Glomerular visceral epithelial cell (primary cell): ENCODE results near the gene TRIM25.
"Not testable (repeated sequence)": the region's sequence is repeated elsewhere in the genome, so short reads cannot be mapped to it uniquely, and the experiment has no call there.

Experiments used
- DNase-seq: peaks from one replicate; pipeline ENCODE4 v3.0.0-alpha.2; 2016; ENCODE audit errors: extremely low spot score

The TRIM25 gene

GRCh38 chr17:56913867-56914580 lies at the start of gene TRIM25:
Gene TRIM25, minus strand, starts transcription at chr17:56914049. Its CDS starts 61 bp downstream, at chr17:56913988.
- DNase-seq, result peak; percentile 92

- peak; percentile 91 for DNase-seq
Observed at GRCh38 chr17:56960596-56961538, 47.0 kb upstream of the TRIM25 start, which contains the start of gene COIL. Gene COIL, minus strand, starts transcription at chr17:56961050. Its CDS starts 31 bp downstream, at chr17:56961019.

- DNase-seq, result no peak
Observed at GRCh38 chr17:56956992-56957391, 43.1 kb upstream of the TRIM25 start.

GRCh38 chr17:56949595-56949994 lies 35.7 kb upstream of the TRIM25 start:
- DNase-seq, result no peak

- DNase-seq, result no peak
Observed at GRCh38 chr17:56948491-56948890, 34.6 kb upstream of the TRIM25 start.

- no peak for DNase-seq
Observed at GRCh38 chr17:56947741-56948140, 33.9 kb upstream of the TRIM25 start.

- DNase-seq, result no peak
Observed at GRCh38 chr17:56945938-56946505, 32.2 kb upstream of the TRIM25 start.

DNA sequence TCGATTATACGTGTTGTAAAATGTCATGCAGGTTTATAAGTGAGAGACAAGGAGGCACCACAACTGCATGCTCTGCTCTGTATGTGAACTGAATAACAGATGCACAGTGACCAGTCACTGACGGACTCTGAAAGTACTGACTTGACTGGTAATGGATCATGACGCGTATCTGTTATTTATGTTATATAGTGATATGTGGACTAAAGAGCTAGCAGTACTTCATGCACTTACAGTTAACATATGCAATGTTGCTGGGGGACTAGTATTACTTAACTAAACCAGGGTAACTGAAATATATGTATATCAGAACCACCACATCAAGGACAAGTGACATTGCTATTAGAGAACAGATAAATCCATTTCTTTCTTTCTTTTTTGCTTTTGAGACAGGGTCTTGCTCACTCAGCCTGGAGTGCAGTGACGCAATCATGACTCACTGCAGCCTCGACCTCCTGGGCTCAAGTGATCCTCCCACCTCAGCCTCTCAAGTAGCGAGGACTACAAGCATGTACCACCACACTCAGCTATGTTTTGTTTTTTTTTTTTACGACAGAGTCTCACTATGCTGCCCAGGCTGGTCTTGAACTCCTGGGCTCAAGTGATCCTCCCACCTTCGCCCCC lies 29.8 kb upstream of the TRIM25 start:
- DNase-seq, result no peak

DNA sequence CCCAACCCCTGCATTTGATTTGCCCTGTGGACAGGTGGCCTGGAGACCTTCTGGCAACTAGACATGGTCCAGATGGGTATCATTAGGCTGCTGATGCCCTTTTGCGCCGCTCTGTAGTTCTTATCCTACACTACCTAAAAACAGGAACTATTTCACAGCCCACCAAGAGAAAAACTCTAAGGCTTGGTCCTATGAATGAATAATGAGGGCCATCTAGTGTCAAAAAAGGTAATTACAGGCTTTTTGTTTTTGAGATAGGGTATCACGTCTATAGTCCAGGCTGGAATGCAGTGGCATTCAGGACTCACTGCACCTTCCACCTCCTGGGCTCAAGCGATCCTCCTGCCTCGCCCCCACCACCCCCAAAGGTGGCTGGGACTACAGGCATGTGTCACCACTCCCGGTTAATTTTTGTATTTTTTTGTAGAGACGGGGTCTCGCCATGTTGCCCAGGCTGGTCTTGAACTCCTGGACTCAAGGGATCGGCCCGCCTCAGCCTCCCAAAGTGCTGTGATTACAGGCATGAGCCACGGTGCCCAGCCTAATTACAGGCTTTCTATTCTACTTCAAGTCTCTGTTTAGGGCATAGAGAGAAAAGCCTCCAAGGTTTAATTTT lies 26.1 kb upstream of the TRIM25 start:
- peak; percentile 69 for DNase-seq

DNA sequence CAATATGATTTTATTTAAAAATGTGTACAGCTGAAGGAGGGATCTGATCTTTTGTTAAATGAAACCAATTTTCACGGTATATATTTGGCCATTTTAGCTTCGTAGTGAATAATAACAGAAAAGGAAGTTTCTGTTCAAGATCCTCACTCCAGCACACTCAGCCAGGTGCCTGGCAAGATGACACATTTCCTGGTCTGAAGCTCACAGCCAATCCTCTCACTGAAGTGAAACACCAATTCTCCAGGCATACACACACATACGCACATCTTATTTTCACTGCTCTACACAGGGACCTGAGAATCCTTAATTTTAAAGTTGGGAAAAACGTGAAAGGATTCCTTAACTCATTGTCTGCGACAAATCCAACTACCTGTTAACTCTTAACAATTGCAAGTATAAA lies 24.4 kb upstream of the TRIM25 start:
- DNase-seq, result not testable (repeated sequence)

DNA sequence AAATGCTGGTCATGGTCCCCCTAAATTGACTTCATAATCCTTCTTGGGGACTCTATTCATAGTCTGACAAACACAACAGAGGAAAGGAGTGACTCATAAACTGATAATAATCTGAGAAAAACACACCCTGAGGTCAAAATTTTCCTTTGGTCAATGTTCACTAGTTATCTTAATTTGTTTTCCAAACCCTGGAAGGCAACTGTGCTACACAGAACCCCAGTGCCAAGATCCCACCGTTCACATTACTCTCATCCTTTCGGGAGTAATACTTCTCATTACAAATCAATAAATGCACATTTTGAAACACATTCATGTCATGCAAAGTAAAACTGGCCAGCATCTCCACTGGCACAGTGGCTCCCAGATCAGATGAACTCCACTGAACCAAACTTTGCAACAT lies 23.8 kb upstream of the TRIM25 start:
- DNase-seq, result no peak

GRCh38 chr17:56936697-56937322 lies 23.0 kb upstream of the TRIM25 start:
- DNase-seq, result no peak

DNA sequence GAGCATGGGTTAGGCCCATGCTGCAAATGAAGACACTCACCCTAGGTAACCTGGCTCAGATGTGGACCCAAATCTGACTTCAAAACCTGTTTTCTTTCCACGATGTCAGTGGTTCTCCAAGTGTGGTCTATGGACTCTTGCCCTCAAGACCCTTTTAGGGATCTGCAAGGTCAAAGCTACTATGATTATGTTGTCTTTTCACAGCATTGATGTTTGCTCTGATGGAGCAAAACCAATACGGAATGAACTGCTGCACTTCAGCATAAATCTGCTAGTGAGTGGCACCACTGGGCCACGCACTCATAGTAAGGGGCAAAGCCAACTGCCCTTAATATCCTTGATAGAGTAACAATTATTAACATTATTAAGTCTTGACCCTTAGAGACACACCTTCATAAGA lies 21.6 kb upstream of the TRIM25 start:
- DNase-seq, result no peak

- no peak for DNase-seq
Observed at GRCh38 chr17:56934280-56934679, 20.4 kb upstream of the TRIM25 start.

GRCh38 chr17:56933868-56934267 lies 20.0 kb upstream of the TRIM25 start:
- DNase-seq, result no peak

DNA sequence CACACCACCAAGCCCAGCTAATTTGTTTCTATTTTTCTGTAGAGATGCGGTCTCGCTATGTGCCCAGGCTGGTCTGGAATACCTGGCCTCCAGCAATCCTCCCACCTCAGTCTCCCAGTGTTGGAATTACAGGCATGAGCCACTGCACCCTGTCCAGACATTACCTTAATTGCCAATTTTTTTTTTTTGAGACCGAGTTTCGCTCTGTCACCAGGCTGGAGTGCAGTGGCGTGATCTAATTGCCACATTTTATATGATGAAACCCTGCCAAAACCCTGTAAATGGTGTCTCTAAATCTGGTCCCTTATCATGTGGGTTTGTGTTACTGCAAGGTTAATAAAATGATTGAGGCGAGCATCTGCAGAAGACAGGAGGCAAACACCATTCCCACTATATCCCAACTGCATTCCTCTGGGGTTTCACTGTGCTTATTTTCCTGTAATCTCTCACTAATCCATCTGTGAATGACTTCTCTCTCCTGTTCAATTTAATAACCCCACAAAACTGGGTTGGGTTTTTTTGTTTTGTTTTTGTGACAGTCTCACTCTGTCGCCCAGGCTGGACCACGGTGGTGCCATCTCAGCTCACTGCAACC lies 19.4 kb upstream of the TRIM25 start:
- DNase-seq, result no peak

GRCh38 chr17:56930739-56931337 lies 17.0 kb upstream of the TRIM25 start:
- DNase-seq, result no peak

DNA sequence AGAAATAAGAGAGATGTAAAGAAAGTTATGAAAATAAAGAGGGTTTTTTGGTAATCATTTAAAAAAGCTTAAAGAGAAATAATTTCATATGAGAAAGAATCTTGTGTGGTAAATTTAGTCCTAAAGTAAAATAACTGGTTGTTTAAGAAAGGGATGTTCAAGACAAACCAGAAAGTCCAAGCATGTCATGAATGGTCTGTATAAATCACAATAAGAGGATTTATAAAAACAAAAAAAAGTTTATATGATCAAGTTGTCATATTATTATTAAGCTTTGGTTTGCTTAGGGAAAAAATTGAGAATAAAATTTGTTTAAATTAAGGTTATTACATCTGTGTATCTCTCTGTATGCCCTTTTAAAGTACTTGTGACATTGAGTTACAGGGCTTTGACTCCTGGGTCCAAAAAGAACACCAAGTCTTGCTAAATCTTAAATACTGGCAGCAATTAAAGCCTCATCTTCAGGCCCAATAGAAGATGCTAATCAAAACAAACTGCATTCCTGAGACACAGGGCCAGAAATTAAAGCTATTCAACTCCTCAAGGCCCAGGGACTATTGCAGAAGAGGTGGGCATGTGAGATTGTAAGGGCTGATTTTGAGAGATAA lies 15.6 kb upstream of the TRIM25 start:
- no peak for DNase-seq

GRCh38 chr17:56928586-56928985 lies 14.7 kb upstream of the TRIM25 start:
- no peak for DNase-seq

DNA sequence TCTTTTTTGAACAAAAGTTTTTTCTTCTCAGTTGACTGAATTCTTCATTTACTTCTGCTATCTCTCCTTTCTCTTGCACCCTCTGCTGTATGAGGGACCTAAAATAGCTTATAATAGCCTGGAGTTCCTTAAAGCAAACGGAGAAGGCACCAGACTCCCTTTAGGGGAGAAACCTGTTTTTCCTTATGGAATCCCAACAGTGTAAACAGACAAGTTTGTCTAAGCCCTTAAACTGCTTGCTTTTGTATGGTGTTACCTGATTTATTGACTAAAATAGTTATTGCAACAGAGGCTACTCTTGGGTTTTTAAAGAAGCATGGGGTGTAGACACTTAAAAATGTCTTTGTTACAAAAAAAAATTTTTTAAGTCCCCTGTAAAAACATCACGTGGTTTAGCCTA lies 12.9 kb upstream of the TRIM25 start:
- DNase-seq, result no peak
